Upper lobe of right lung (tissue), 1 donor: ENCODE measurements around the gene NOP58. TPM values are rescaled to one million over a fixed set of nuclear protein-coding genes. Genes with fewer than 3 reads are reported as not detected.
"Not testable (repeated sequence)": the region's sequence is repeated elsewhere in the genome, so short reads cannot be mapped to it uniquely, and the experiment has no call there.

Experiments used
- ATAC-seq: fragments of 200-7000 bp; cut with Tn5 transposase; one replicate; pipeline ENCODE4 v1.9.1; 2020; ENCODE audit warnings: mild to moderate bottlenecking, moderate library complexity
- DNase-seq: peaks from one replicate; pipeline ENCODE4 v3.0.0-alpha.2; 2020
- H3K27ac ChIP-seq: fragments of 200-600 bp; one replicate; pipeline ENCODE4 v1.8.0; 2022
- H3K27me3 ChIP-seq: fragments of 200-600 bp; one replicate; pipeline ENCODE4 v1.8.0; 2022; ENCODE audit warnings: mild to moderate bottlenecking
- H3K36me3 ChIP-seq: fragments of 200-600 bp; one replicate; pipeline ENCODE4 v1.8.0; 2022
- H3K4me1 ChIP-seq: fragments of 200-600 bp; one replicate; pipeline ENCODE4 v1.8.0; 2022
- H3K4me3 ChIP-seq: fragments of 200-600 bp; one replicate; pipeline ENCODE4 v1.8.0; 2022; ENCODE audit warnings: mild to moderate bottlenecking
- H3K9me3 ChIP-seq: fragments of 200-600 bp; one replicate; pipeline ENCODE4 v1.8.0; 2022
- CTCF ChIP-seq: fragments of 200-600 bp; IDR thresholded peaks from one replicate; pipeline ENCODE4 v1.8.0; 2022; ENCODE audit warnings: antibody characterized with exemption
- intact Hi-C: fragments of 100-400 bp; cut with DNase I; formaldehyde crosslinking; loops from one replicate; pipeline ENCODE4 v1.11.0; 2022
- long read RNA-seq: library from polyadenylated mRNA; unstranded; transcript quantifications from one replicate; pipeline ENCODE4 v2.0.0, GENCODE V29; 2021
- total RNA-seq: library from RNA; stranded (reverse); fragmentation: NEBNext Ultra II Directional; extraction: Animal tissue kit (Norgen Biotek cat#: 25700); gene quantifications from one replicate; pipeline ENCODE4 v1.2.1, GENCODE V29; 2021
- donor health status: DM: no; HTN: yes; CAD: no; lungs with severe emphysema.

NOP58 gene, protein sequence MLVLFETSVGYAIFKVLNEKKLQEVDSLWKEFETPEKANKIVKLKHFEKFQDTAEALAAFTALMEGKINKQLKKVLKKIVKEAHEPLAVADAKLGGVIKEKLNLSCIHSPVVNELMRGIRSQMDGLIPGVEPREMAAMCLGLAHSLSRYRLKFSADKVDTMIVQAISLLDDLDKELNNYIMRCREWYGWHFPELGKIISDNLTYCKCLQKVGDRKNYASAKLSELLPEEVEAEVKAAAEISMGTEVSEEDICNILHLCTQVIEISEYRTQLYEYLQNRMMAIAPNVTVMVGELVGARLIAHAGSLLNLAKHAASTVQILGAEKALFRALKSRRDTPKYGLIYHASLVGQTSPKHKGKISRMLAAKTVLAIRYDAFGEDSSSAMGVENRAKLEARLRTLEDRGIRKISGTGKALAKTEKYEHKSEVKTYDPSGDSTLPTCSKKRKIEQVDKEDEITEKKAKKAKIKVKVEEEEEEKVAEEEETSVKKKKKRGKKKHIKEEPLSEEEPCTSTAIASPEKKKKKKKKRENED
- total RNA-seq: 44.4 TPM
- long read RNA-seq, transcript NOP58-201 (15 exons, 2,046 nt): major isoform, 17 of 29 reads
- long read RNA-seq, partial matches to known transcripts: 9 of 29 reads
- long read RNA-seq, other reads (novel, unspliced or antisense): 3 of 29 reads

DNA sequence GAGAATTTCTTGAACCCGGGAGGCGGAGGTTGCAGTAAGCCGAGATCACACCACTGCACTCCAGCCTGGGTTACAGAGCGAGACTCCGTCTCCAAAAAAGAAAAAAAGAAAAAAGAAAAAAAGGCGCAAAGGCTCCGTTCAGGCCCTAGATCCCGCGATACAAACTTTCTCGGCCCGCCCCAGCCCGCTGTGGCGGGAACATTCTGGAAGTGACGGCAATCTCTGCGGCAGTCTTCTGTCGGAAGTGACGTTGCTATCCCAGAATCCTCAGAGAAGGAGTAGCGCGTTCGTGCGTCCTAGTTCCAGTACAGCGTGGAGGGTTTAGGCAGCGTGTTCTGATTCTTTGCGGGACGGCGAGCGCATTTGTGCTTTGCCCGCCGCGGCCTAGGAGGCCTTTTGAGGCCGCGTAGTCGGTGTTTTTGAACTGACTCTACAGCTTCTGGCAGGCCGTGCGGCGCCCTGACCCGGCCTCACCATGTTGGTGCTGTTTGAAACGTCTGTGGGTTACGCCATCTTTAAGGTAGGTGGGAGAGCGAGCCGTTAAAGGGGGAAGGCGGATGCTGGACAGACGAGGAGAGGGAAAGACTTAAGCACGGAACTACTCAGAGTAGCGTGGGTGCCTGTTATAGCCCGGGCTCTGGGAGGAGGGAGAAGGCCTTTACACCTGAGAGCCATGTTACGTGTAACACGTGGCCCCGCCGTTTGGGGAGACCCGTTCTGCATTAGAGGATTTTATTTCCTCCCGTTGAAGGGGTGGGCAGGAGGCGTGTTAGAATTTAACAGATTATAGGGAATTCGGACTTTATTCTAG is at the start of gene NOP58:
Gene NOP58 (plus strand): TSS at position 297 of the 811 bp plus-strand sequence. CDS start 179 bp downstream, at position 476.
- intact Hi-C loops: no loop called here
- ATAC-seq (peak; percentile 99), DNase-seq (peak; percentile 92)
- TF ChIP-seq CTCF: no peak
- Histone ChIP-seq H3K27me3 (no peaks in the 10 kb centered on the region), H3K4me1 (peaks cover 13% of the 10 kb centered on the region), H3K36me3 (no peaks in the 10 kb centered on the region), H3K4me3 (peak within 1 kb of the TSS; percentile 79), H3K9me3 (no peaks in the 10 kb centered on the region), H3K27ac (peak within 1 kb of the TSS; percentile 98)

DNA sequence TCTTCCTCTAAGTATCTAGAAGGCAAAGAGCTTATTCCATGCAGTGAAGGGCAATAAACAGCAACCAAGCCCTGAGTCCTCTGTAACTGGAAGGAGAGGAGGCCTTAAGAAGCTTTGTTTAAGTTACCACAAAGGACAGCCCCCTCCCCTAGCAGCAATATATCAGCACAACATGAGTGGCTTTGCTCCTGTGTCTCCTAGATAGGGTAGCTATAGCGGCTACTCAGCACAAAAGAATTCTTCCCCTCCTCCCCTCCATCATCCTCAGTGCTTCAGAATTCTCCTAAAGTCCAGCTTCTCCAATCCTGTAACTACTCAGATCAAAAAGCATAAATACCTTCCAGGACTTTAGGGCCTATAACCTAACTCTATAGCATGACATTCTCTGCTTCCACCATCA is 43.7 kb upstream of the NOP58 start:
- intact Hi-C loops: no loop called here
- Histone ChIP-seq H3K27ac (no peak overlapping the region), H3K4me1 (no peaks in the 10 kb centered on the region), H3K9me3 (no peaks in the 10 kb centered on the region), H3K27me3 (no peaks in the 10 kb centered on the region), H3K36me3 (peaks cover 26% of the 10 kb centered on the region), H3K4me3 (no peak overlapping the region)
- no peak for TF ChIP-seq CTCF
- ATAC-seq (no peak), DNase-seq (no peak)

DNA sequence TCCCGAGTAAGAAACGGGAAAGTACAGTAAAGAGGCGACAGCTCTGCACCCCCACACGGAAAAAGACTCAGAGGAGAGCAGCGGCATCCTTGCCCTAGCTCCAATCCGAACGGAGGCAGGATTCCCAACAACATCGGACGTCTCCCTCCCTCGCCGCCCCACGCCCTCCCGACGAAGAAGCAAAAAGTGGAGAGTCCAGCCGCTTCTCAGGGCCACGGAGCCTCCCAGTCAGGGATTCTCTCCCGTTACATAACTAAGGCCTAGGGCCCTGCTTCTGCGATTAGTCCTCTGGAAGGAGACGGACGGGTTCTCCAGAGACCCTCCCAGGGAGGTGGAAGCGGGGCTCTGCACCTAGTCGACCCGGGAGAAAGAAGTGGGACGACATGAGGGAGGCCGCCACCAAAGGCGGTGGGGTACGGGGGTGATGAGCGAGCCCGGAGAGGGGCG is 27.8 kb upstream of the NOP58 start:
- H3K9me3 ChIP-seq: no peaks in the 10 kb centered on the region
- no peaks in the 10 kb centered on the region for H3K36me3 ChIP-seq
- ATAC-seq (peak; percentile 53), DNase-seq (peak; percentile 64)
- H3K4me3 ChIP-seq: peak overlapping the region; percentile 97
- peak overlapping the region; percentile 89 for H3K27ac ChIP-seq
- no peaks in the 10 kb centered on the region for H3K27me3 ChIP-seq
- intact Hi-C loops: no loop called here
- peaks cover 17% of the 10 kb centered on the region for H3K4me1 ChIP-seq
- no peak for TF ChIP-seq CTCF

GRCh38 chr2:202238234-202239197 is 27.0 kb upstream of the NOP58 start, which contains the start of gene SUMO1:
Gene SUMO1, minus strand, starts transcription at chr2:202238597. Its CDS starts 146 bp downstream, at chr2:202238451.
- H3K36me3 ChIP-seq: no peaks in the 10 kb centered on the region
- intact Hi-C loops: no loop called here

DNA sequence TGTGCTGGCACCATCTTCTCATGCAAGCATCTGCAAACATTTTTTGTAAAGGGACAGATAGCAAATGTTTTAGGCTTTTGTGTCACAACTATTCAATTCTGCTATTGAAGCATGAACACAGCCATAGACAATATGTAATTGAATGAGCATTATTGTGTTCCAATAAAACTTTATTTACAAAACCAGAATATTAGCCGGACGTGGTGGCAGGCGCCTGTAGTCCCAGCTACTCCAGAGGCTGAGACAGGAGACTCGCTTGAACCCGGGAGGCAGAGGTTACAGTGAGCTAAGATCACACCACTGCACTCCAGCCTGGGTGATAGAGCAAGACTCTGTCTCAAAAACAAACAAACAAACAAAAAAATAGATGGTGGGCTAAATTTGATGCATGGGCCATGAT is 17.9 kb upstream of the NOP58 start:
- H3K27ac ChIP-seq, DNase-seq, intact Hi-C loops, H3K27me3 ChIP-seq, H3K4me1 ChIP-seq, H3K36me3 ChIP-seq, H3K9me3 ChIP-seq, ATAC-seq, H3K4me3 ChIP-seq: not testable (repeated sequence)

More at GRCh38 chr2:202238234-202239197, 27.0 kb upstream of the NOP58 start, which contains the start of gene SUMO1:
- H3K9me3 ChIP-seq: no peaks in the 10 kb centered on the region
- peaks cover 17% of the 10 kb centered on the region for H3K4me1 ChIP-seq
- DNase-seq (peak; percentile 96), ATAC-seq (peak; percentile 98)
- H3K4me3 ChIP-seq: peak within 1 kb of the TSS; percentile 97
- H3K27me3 ChIP-seq: no peaks in the 10 kb centered on the region
- no peak for TF ChIP-seq CTCF
- peak within 1 kb of the TSS; percentile 89 for H3K27ac ChIP-seq
